SK-N-SH (cell line): ENCODE measurements around the gene KASH5.

Experiments
- CTCF ChIP-seq: fragments of 200-600 bp; sonication (generic); IDR thresholded peaks from 2 replicates; pipeline ENCODE4 v1.6.1; 2017; ENCODE audit warnings: antibody characterized with exemption, mild to moderate bottlenecking, moderate library complexity
- EP300 ChIP-seq, 2 experiments: IDR thresholded peaks; 2 replicates each; pipeline versions ENCODE4 v1.4.0 to v1.6.1; 2012; ENCODE audit warnings: borderline replicate concordance in 1 of 2, low read depth in 1 of 2, low read length in 1 of 2
- EZH2phosphoT487 ChIP-seq: fragments of 200-600 bp; sonication (generic); IDR thresholded peaks from 2 replicates; pipeline ENCODE4 v1.6.1; 2017; ENCODE audit warnings: low read depth, mixed run types, mild to moderate bottlenecking, antibody characterized with exemption, moderate library complexity, borderline replicate concordance
- FOSL2 ChIP-seq: IDR thresholded peaks from 2 replicates; pipeline ENCODE4 v1.4.0; 2012; ENCODE audit warnings: low read depth, mild to moderate bottlenecking, moderate library complexity, borderline replicate concordance
- GABPA ChIP-seq: IDR thresholded peaks from 2 replicates; pipeline ENCODE4 v1.4.0; 2012; ENCODE audit warnings: low read depth, mild to moderate bottlenecking
- NFIC ChIP-seq: IDR thresholded peaks from 2 replicates; pipeline ENCODE4 v1.4.0; 2012; ENCODE audit warnings: borderline replicate concordance
- RAD21 ChIP-seq: IDR thresholded peaks from 2 replicates; pipeline ENCODE4 v1.6.1; 2012; ENCODE audit warnings: mild to moderate bottlenecking, low read length
- SMC3 ChIP-seq: IDR thresholded peaks from 2 replicates; pipeline ENCODE4 v1.6.1; 2012; ENCODE audit warnings: low read depth, low read length, improper control_type of control experiment
- TAF1 ChIP-seq: IDR thresholded peaks from 2 replicates; pipeline ENCODE4 v1.6.1; 2012; ENCODE audit warnings: low read depth, mild to moderate bottlenecking, low read length, moderate library complexity, borderline replicate concordance
- TEAD4 ChIP-seq: IDR thresholded peaks from 2 replicates; pipeline ENCODE4 v1.4.0; 2012; ENCODE audit warnings: mild to moderate bottlenecking, borderline replicate concordance; ENCODE audit not compliant: insufficient read depth
- ZBTB33 ChIP-seq: IDR thresholded peaks from 2 replicates; pipeline ENCODE4 v1.4.0; 2012; ENCODE audit warnings: low read depth, borderline replicate concordance

GRCh38 chr19:49417088-49417487 lies 29.0 kb downstream of the KASH5 start:
- TF ChIP-seq CTCF (no peak), EZH2phosphoT487 (no peak), ZBTB33 (no peak), RAD21 (no peak), GABPA (no peak), TAF1 (no peak), EP300 (IDR thresholded peaks at IDR 0.05; ENCODE audit: borderline replicate concordance in 1 of 2, low read depth in 1 of 2, low read length in 1 of 2) (no peak), SMC3 (no peak), NFIC (no peak), TEAD4 (no peak), FOSL2 (no peak)
